Heart right ventricle (tissue), 16 donors: Measurements from ENCODE around the gene CNOT11. TPM values are rescaled to one million over a fixed set of nuclear protein-coding genes. Genes with fewer than 3 reads are reported as not detected.
A peak's percentile ranks its signal among the peaks of the same experiment; 100 is the strongest.

Source experiments
- ATAC-seq, 8 donors: fragments of 200-7000 bp; cut with Tn5 transposase; one replicate each; pipeline ENCODE4 v1.9.1; 2020; ENCODE audit warnings: mild to moderate bottlenecking in 8 of 8, moderate library complexity in 8 of 8, moderate number of reproducible peaks in 1 of 8
- DNase-seq, 2 donors: peaks; one replicate each; pipeline ENCODE4 v3.0.0-alpha.2; 2020
- H3K27ac ChIP-seq, 10 donors: fragments of 200-600 bp; sonication (generic) in 2 of 10; one replicate each; pipeline versions ENCODE4 v1.5.0 to v1.8.0; 2020 to 2022; ENCODE audit warnings: mild to moderate bottlenecking in 3 of 10
- H3K27me3 ChIP-seq, 7 donors: fragments of 200-600 bp; one replicate each; pipeline ENCODE4 v1.8.0; 2021 to 2022; ENCODE audit warnings: mild to moderate bottlenecking in 2 of 7
- H3K36me3 ChIP-seq, 9 donors: fragments of 200-600 bp; sonication (generic) in 1 of 9; one replicate each; pipeline versions ENCODE4 v1.5.0 to v1.8.0; 2020 to 2022; ENCODE audit warnings: mild to moderate bottlenecking in 2 of 9
- H3K4me1 ChIP-seq, 9 donors: fragments of 200-600 bp; sonication (generic) in 1 of 9; one replicate each; pipeline versions ENCODE4 v1.5.0 to v1.8.0; 2020 to 2022; ENCODE audit warnings: mild to moderate bottlenecking in 4 of 9
- H3K4me3 ChIP-seq, 10 donors: fragments of 200-600 bp; sonication (generic) in 2 of 10; one replicate each; pipeline versions ENCODE4 v1.5.0 to v1.8.0; 2020 to 2022; ENCODE audit warnings: mild to moderate bottlenecking in 7 of 10, moderate library complexity in 2 of 10
- H3K9me3 ChIP-seq, 11 donors: fragments of 200-600 bp in 10 of 11; sonication (generic) in 2 of 11; one replicate each; pipeline versions ENCODE4 v1.5.0 to v1.8.0; 2013 to 2022; ENCODE audit warnings: mild to moderate bottlenecking in 2 of 11, control low read depth in 1 of 11, moderate library complexity in 1 of 11
- WGBS, 2 donors: extraction: QIAGEN DNeasy Blood & Tissue Kit; methylation state at CpG; one replicate each; pipeline ENCODE4 v1.1.7; 2013; ENCODE audit warnings: inconsistent platforms in 1 of 2; 5-methylcytosine and 5-hydroxymethylcytosine counted together
- intact Hi-C, 10 donors: fragments of 100-400 bp; cut with DNase I; formaldehyde crosslinking; loops; one replicate each; pipeline versions ENCODE4 v1.11.1 to v1.14.2; 2022
- polyA plus RNA-seq, 2 donors: library from polyadenylated mRNA; stranded (reverse); fragments of 200-250 nt; gene quantifications; one replicate each; pipeline ENCODE4 v1.2.3, GENCODE V29; 2013
- total RNA-seq, 10 donors: library from RNA; stranded (reverse); fragmentation: NEBNext Ultra II Directional in 3 of 10; extraction: Animal tissue kit (Norgen Biotek cat#: 25700) in 3 of 10; gene quantifications; one replicate each; pipeline versions ENCODE4 v1.2.1 to v1.2.4, GENCODE V29; 2021 to 2023
- TF ChIP-seq, protein P1 (sequence below), 9 donors: fragments of 200-600 bp; sonication (generic) in 2 of 9; IDR thresholded peaks; one replicate each; pipeline versions ENCODE4 v1.5.0 to v1.8.0; 2021 to 2022; ENCODE audit warnings: antibody characterized with exemption in 9 of 9, mild to moderate bottlenecking in 5 of 9, moderate library complexity in 1 of 9
- donor health status: Arrhythmogenic right ventricular cardiomyopathy.
- donor health status: ischemic (EF 13 %, LVEDD 7.1; RV severe dilation, severe dysfunction).
- donor health status: healthy with polysubstance abuse.
- donor health status: DM: no; HTN: yes; CAD: no.
- donor health status: DM: no; HTN: no; CAD: no.
- donor health status: ischemic (EF 25% LVEDD 6.9; RV normal size, moderate dysfunction).
- donor health status: ischemic (EF 25% LVEDD 5.7; RV mildly dilated, moderate dysfunction).
- donor health status: healthy.
- donor health status: DM: yes; HTN: yes; CAD: no.
- donor health status: Ischemic cardiomyopathy.
- donor health status: ischemic (EF 35%, LVEDD 5.7; RV mildly dilated, moderate dysfunction).
- donor health status: nonischemic (EF 11% LVEDD 7.7; RV severe dilation, severe dysfunction).
- donor health status: DM: yes; HTN: yes; CAD: no.
- donor health status: PGD.
- donor health status: ischemic (EF 29% LVEDD 5.4; RV normal size, mild dysfunction).
- donor health status: nonischemic (EF 23%, LVEDD 6.1; RV moderate dilation, normal function).

CNOT11 gene
- total and polyA plus RNA-seq, 12 donors: 14.5 to 77.1 (median 43.8) TPM

- DNase-seq (no peak), ATAC-seq (no peak)
- 16 to 22% methylated on average over 17 of the region's 17 CpGs for WGBS, 2 donors
- Histone ChIP-seq H3K27ac (peak overlapping the region in 7 of 10 donors; percentile 96 to 99 (median 98)), H3K9me3 (peaks cover 0 to 1% (median 0%) of the 10 kb centered on the region in 11 donors), H3K27me3 (no peaks in the 10 kb centered on the region), H3K4me1 (peaks cover 2 to 42% (median 38%) of the 10 kb centered on the region in 9 donors), H3K4me3 (peak overlapping the region; percentile 71 to 100 (median 95)), H3K36me3 (peaks cover 0 to 21% (median 4%) of the 10 kb centered on the region in 9 donors)
- TF ChIP-seq, protein P1, sequence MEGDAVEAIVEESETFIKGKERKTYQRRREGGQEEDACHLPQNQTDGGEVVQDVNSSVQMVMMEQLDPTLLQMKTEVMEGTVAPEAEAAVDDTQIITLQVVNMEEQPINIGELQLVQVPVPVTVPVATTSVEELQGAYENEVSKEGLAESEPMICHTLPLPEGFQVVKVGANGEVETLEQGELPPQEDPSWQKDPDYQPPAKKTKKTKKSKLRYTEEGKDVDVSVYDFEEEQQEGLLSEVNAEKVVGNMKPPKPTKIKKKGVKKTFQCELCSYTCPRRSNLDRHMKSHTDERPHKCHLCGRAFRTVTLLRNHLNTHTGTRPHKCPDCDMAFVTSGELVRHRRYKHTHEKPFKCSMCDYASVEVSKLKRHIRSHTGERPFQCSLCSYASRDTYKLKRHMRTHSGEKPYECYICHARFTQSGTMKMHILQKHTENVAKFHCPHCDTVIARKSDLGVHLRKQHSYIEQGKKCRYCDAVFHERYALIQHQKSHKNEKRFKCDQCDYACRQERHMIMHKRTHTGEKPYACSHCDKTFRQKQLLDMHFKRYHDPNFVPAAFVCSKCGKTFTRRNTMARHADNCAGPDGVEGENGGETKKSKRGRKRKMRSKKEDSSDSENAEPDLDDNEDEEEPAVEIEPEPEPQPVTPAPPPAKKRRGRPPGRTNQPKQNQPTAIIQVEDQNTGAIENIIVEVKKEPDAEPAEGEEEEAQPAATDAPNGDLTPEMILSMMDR (IDR thresholded peaks at IDR 0.05): no peak
- intact Hi-C loops: loop anchor here in 2 of 10 donors (5.0 to 10.0 kb wide), 3 partner anchors 51 to 242 kb away; partner anchors contain the start of genes RNF149 (in 1 of the 2) and TBC1D8 (in 1 of the 2)
These were observed 1.2 kb downstream of the CNOT11 start for GRCh38 chr2:101253703-101254450.

DNA sequence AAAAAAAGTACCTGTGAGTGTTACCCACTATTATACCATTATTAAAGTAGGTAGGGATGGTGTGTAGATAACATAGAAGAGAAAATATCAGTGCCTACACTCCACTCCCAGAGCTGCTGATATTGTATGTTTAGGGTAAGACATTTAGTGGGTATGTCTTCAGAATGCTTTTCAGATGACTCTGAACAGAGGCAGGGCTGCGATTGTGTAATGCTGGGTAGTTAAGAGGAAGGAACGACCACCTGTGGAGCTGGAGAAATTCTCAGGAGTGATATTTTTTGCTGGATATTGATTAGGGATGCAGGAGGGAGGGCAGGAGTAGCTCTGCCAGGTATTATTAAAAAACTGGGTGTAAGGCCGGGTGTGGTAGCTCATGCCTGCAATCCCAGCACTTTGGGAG, 2.8 kb downstream of the CNOT11 start:
- Histone ChIP-seq H3K4me3 (no peak overlapping the region), H3K36me3 (peaks cover 0 to 36% (median 4%) of the 10 kb centered on the region in 9 donors), H3K9me3 (peaks cover 0 to 3% (median 0%) of the 10 kb centered on the region in 11 donors), H3K4me1 (peaks cover 2 to 52% (median 38%) of the 10 kb centered on the region in 9 donors), H3K27ac (no peak overlapping the region), H3K27me3 (no peaks in the 10 kb centered on the region)
- TF ChIP-seq, protein P1 (IDR thresholded peaks at IDR 0.05): no peak
- ATAC-seq: no peak
- DNase-seq: no peak
- intact Hi-C loops: loop anchor here in 1 of 10 donors (10.0 kb wide), 1 partner anchor 49 kb away; the partner anchor contains the start of gene RNF149
- 79 to 89% methylated on average over 3 of the region's 3 CpGs for WGBS, 2 donors

DNA sequence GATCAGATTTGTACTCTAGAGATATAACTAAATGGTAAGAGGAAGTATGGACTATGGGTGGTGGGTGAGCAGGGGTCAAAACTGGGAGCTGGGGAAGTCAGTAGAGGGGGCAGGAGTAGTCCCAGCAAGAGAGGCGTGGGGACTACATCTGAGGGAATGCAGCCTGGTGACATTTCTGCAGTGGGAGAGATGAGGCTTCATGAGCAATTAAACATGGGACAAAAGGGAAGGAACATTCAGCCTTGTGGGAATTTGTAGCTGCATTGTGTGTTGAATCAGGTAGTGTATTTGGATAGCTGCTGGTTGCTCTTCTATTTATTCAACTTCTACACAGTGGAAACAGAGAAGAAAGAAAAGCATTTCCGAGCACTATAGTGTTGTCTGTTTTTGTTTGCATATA, 3.6 kb downstream of the CNOT11 start:
- H3K4me1 ChIP-seq: peaks cover 2 to 52% (median 39%) of the 10 kb centered on the region in 9 donors
- H3K36me3 ChIP-seq: peaks cover 0 to 44% (median 4%) of the 10 kb centered on the region in 9 donors
- H3K27ac ChIP-seq: no peak overlapping the region
- 96% methylated on average over 2 of the region's 2 CpGs for WGBS, 2 donors
- H3K4me3 ChIP-seq: no peak overlapping the region
- TF ChIP-seq, protein P1 (IDR thresholded peaks at IDR 0.05): no peak
- intact Hi-C loops: loop anchor here in 1 of 10 donors (10.0 kb wide), 1 partner anchor 48 kb away; the partner anchor contains the start of gene RNF149
- H3K9me3 ChIP-seq: peaks cover 0 to 3% (median 0%) of the 10 kb centered on the region in 11 donors
- no peaks in the 10 kb centered on the region for H3K27me3 ChIP-seq
- DNase-seq (no peak), ATAC-seq (no peak)

- ATAC-seq (no peak), DNase-seq (no peak)
- H3K27ac ChIP-seq: no peak overlapping the region
- TF ChIP-seq, protein P1 (IDR thresholded peaks at IDR 0.05): no peak
- peaks cover 2 to 53% (median 31%) of the 10 kb centered on the region in 9 donors for H3K4me1 ChIP-seq
- 98 to 99% methylated on average over 8 of the region's 8 CpGs for WGBS, 2 donors
- H3K4me3 ChIP-seq: no peak overlapping the region
- intact Hi-C loops: loop anchor here in 1 of 10 donors (10.0 kb wide), 1 partner anchor 46 kb away; the partner anchor contains the start of gene RNF149
- H3K9me3 ChIP-seq: peaks cover 0 to 3% (median 0%) of the 10 kb centered on the region in 11 donors
- H3K36me3 ChIP-seq: peaks cover 0 to 68% (median 13%) of the 10 kb centered on the region in 9 donors
- H3K27me3 ChIP-seq: no peaks in the 10 kb centered on the region
These were observed 6.1 kb downstream of the CNOT11 start for GRCh38 chr2:101258804-101259203.
